Endothelial cell of hepatic sinusoid (primary cell): ENCODE results near the gene C1orf105.
"Not testable (repeated sequence)": the region's sequence is repeated elsewhere in the genome, so short reads cannot be mapped to it uniquely, and the experiment has no call there.

Experiments
- in situ Hi-C: cut with HindIII; loops from 2 replicates; pipeline ENCODE4 v1.10.0; 2017; ENCODE audit warnings: low sequenced_read_pairs

The C1orf105 gene

DNA sequence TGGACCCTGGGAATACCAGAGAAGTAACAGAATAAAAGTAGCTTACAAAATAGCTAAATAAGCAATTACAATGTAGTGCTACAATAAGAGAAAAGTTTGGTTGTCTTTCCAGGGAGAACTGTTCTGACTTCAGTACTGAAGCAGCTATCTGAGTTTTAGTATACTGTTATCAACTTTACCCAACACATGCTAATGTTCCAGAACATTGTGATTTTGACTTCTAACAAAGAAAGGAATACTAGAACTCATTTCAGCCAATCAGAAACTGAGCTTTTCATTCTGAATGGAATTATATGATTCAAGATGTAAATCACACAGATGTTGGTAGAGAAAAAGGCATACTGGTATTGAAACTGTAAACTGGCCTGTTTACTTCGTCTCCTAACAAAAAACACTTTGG is at the start of gene C1orf105:
Gene C1orf105 (plus strand): TSS at position 301 of the 400 bp plus-strand sequence. CDS start 201 bp downstream, outside the sequence.
- in situ Hi-C loops, result no loop called here

DNA sequence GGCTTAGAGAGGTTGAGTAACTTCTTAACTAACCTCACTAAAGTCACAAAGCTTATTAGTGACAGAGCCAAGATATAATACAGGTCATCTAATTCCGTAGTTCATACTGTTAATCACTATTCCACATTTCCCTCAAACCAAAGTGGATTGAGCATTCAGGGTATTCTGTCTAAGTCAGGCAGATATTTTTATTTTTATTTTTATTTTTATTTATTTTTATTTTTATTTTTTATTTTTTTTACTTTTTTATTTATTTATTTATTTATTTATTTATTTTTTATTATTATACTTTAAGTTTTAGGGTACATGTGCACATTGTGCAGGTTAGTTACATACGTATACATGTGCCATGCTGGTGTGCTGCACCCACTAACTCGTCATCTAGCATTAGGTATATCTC is 48.8 kb upstream of the C1orf105 start:
- in situ Hi-C loops, result not testable (repeated sequence)

DNA sequence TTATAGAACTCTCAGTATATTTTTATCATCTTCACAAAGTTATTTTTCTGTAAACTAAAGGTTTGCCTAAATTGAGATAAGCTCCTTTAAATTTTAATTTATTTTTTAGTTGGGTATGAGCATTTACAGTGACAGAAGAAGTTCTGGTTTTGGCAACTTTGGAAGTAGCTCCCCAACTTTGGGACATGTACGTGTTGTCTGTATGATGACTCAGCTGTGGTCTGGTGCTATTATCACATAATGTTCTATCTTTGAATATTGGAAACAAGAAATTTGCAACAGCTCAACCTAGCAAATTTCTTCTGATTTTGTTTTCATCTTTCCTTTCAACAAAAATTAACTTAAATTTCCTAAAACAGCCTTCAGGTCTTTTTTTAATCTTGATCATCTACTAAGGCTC is 46.6 kb upstream of the C1orf105 start:
- in situ Hi-C loops, result no loop called here

GRCh38 chr1:172375211-172375631 is 45.3 kb upstream of the C1orf105 start:
- in situ Hi-C loops, result no loop called here

- in situ Hi-C loops, result no loop called here
Measured at GRCh38 chr1:172376431-172376830, 44.1 kb upstream of the C1orf105 start.

DNA sequence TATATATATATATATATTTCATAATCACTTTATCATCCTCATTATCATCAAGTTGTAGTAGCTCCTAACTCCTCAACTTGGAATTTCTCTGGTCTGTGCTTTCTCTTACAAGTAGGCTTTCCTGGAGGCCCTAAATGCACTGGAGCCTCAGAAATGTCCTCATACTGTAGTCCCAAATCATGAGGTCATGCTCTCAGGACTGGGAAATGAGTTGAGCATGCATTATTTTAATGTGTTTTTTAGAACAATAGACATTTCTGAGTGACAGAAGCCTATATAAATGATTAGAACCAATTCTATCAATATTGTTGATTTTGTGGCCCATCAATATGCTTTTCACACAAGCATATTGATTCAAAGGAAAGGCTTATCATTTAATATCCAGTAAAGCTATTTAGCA is 42.9 kb upstream of the C1orf105 start:
- in situ Hi-C loops, result no loop called here

- in situ Hi-C loops, result no loop called here
Measured at GRCh38 chr1:172378109-172378760, 42.2 kb upstream of the C1orf105 start.

GRCh38 chr1:172380441-172381244 is 39.8 kb upstream of the C1orf105 start:
- in situ Hi-C loops, result no loop called here

- in situ Hi-C loops, result no loop called here
Measured at GRCh38 chr1:172381946-172382345, 38.5 kb upstream of the C1orf105 start.

DNA sequence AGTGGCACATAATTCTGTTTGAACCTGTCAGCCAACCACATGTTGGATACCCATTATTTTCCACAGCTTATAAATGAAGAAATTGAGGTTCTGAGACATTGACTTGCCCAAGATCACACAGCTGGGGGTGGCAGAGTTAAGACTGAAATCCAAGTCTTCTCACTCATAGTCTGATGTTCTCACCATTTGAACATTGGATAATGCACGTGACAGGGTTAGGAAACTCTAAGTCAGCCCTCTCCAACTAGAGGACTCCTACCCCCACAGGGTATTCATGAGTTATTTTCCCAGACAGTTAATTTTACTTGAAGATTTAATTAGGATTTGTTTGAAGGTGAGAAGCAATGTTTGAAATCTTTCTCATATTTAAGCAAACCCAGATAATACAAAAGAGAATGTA is 38.1 kb upstream of the C1orf105 start:
- in situ Hi-C loops, result no loop called here

- in situ Hi-C loops, result no loop called here
Measured at GRCh38 chr1:172382990-172383389, 37.5 kb upstream of the C1orf105 start.

- in situ Hi-C loops, result no loop called here
Measured at GRCh38 chr1:172383536-172383935, 36.9 kb upstream of the C1orf105 start.

- in situ Hi-C loops, result no loop called here
Measured at GRCh38 chr1:172384656-172385055, 35.8 kb upstream of the C1orf105 start.

DNA sequence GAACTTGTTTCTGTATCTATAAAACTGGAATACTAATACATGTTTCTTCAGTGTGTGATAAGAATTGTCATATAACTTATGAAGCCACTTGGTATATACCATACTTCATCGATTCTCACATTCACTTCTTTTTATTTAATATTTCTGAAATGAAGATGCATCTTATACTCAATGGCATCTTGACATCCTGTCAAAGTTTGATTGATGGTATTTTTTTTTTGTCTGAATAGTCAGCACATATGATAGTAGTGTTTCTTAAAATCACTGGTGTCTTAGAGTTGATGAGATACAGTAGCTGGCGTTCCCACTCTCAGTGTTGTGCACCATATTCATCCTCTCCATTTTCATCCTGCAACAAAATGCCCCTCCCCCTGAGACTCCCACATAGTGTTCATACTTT is 34.4 kb upstream of the C1orf105 start:
- in situ Hi-C loops, result no loop called here

- in situ Hi-C loops, result no loop called here
Measured at GRCh38 chr1:172388490-172388889, 32.0 kb upstream of the C1orf105 start.

- in situ Hi-C loops, result no loop called here
Measured at GRCh38 chr1:172390301-172390682, 30.2 kb upstream of the C1orf105 start.

GRCh38 chr1:172390683-172391551 is 29.6 kb upstream of the C1orf105 start:
- in situ Hi-C loops, result no loop called here

- in situ Hi-C loops, result no loop called here
Measured at GRCh38 chr1:172391976-172392375, 28.5 kb upstream of the C1orf105 start.

DNA sequence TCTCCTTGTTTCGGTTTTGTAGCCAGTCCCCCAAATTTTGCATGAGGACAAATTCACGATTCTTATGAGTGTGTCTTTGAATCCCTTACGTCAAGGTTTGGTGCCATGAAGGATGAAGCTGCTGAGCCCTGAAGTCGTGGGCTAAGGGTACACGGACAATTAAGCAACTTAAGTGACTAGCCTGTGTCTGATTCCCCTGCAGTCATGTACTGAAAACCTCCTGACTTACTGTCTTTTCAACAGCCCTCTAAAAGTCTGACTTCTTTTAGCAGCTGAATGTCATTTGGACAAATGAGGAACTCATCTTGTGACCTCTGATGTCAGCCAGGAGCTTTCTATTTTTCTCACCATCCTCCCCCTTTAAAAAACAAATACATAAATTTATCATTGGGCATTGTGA is 27.1 kb upstream of the C1orf105 start:
- in situ Hi-C loops, result no loop called here

GRCh38 chr1:172394141-172394751 is 26.2 kb upstream of the C1orf105 start:
- in situ Hi-C loops, result no loop called here

- in situ Hi-C loops, result no loop called here
Measured at GRCh38 chr1:172394811-172395210, 25.7 kb upstream of the C1orf105 start.
